Neural cell (in vitro differentiated cells): ENCODE measurements around the gene MYO9A. TPM values are rescaled to one million over a fixed set of nuclear protein-coding genes. Genes with fewer than 3 reads are reported as not detected.

ENCODE experiments used
- H2AFZ ChIP-seq: fragments of 200-600, 300-800 bp; sonication (generic), shearing (Covaris generic); 2 replicates; pipeline ENCODE4 v1.6.0; 2014; ENCODE audit warnings: low read depth, mild to moderate bottlenecking, antibody characterized with exemption, low read length, moderate library complexity
- H3F3A ChIP-seq: fragments of 200-600 bp; shearing (Covaris generic); 2 replicates; pipeline ENCODE4 v1.6.1; 2016; ENCODE audit warnings: mild to moderate bottlenecking, moderate library complexity, mixed read lengths, antibody characterized with exemption, low read length; ENCODE audit not compliant: insufficient read depth, poor library complexity, severe bottlenecking
- H3K27ac ChIP-seq: fragments of 200-600, 300-800 bp; sonication (generic), shearing (Covaris generic); 2 replicates; pipeline ENCODE4 v1.5.1; 2014; ENCODE audit warnings: mild to moderate bottlenecking, low read length, moderate library complexity
- H3K27me3 ChIP-seq: fragments of 300-800, 200-600 bp; sonication (generic), shearing (Covaris generic); 2 replicates; pipeline ENCODE4 v1.6.0; 2014; ENCODE audit warnings: mild to moderate bottlenecking, low read depth, low read length, moderate library complexity; ENCODE audit not compliant: insufficient read depth
- H3K36me3 ChIP-seq: fragments of 300-800, 200-600 bp; sonication (generic), shearing (Covaris generic); 2 replicates; pipeline ENCODE4 v1.5.1; 2014; ENCODE audit warnings: mild to moderate bottlenecking, antibody characterized with exemption, low read length, moderate library complexity; ENCODE audit not compliant: insufficient read depth
- H3K4me2 ChIP-seq: fragments of 300-800, 200-600 bp; sonication (generic), shearing (Covaris generic); 2 replicates; pipeline ENCODE4 v1.6.0; 2014; ENCODE audit warnings: mild to moderate bottlenecking, low read length
- H3K4me3 ChIP-seq: fragments of 300-800, 200-600 bp; sonication (generic), shearing (Covaris generic); 2 replicates; pipeline ENCODE4 v1.5.1; 2014; ENCODE audit warnings: mild to moderate bottlenecking, low read length, moderate library complexity
- H3K79me2 ChIP-seq: fragments of 200-600 bp; shearing (Covaris generic); replicated peaks from 2 replicates; pipeline ENCODE4 v1.6.0; 2014; ENCODE audit warnings: mild to moderate bottlenecking, low read length, moderate library complexity; ENCODE audit not compliant: insufficient read depth
- H3K9ac ChIP-seq: fragments of 300-800, 200-600 bp; sonication (generic), shearing (Covaris generic); 2 replicates; pipeline ENCODE4 v1.6.1; 2016; ENCODE audit warnings: mild to moderate bottlenecking, low read length, mixed read lengths
- H3K9me2 ChIP-seq: fragments of 200-600 bp; shearing (Covaris generic); 2 replicates; pipeline ENCODE4 v1.6.1; 2016; ENCODE audit warnings: mild to moderate bottlenecking, low read length, mixed read lengths; ENCODE audit not compliant: insufficient read depth
- H3K9me3 ChIP-seq: fragments of 200-600, 300-800 bp; sonication (generic), shearing (Covaris generic); 2 replicates; pipeline ENCODE4 v1.6.1; 2016; ENCODE audit warnings: mild to moderate bottlenecking, mixed run types, low read length, moderate library complexity, mixed read lengths
- H4K20me1 ChIP-seq: fragments of 200-600 bp; shearing (Covaris generic); 2 replicates; pipeline ENCODE4 v1.6.1; 2016; ENCODE audit warnings: mild to moderate bottlenecking, mixed run types; ENCODE audit not compliant: insufficient read depth
- EP300 ChIP-seq: fragments of 450-650 bp; conservative IDR thresholded peaks from 2 replicates; pipeline ENCODE4 v1.6.1; 2014; ENCODE audit warnings: antibody characterized with exemption, mild to moderate bottlenecking, moderate library complexity; ENCODE audit not compliant: poor library complexity, severe bottlenecking
- EZH2 ChIP-seq: fragments of 200-600, 300-800 bp; shearing (Covaris generic), sonication (generic); IDR thresholded peaks from 2 replicates; pipeline ENCODE4 v1.6.1; 2014; ENCODE audit warnings: antibody characterized with exemption, low read length, borderline replicate concordance, mild to moderate bottlenecking; ENCODE audit not compliant: insufficient read depth, poor library complexity, severe bottlenecking
- MXI1 ChIP-seq: fragments of 450-650 bp; conservative IDR thresholded peaks from 2 replicates; pipeline ENCODE4 v1.6.1; 2014; ENCODE audit warnings: antibody characterized with exemption, mild to moderate bottlenecking; ENCODE audit not compliant: poor library complexity, severe bottlenecking
- POLR2AphosphoS5 ChIP-seq: IDR thresholded peaks from 2 replicates; pipeline ENCODE4 v1.6.1; 2012
- RAD21 ChIP-seq: fragments of 450-650 bp; conservative IDR thresholded peaks from 2 replicates; pipeline ENCODE4 v1.6.1; 2014; ENCODE audit warnings: antibody characterized with exemption, mild to moderate bottlenecking, moderate library complexity
- SMC3 ChIP-seq: fragments of 450-650 bp; conservative IDR thresholded peaks from 2 replicates; pipeline ENCODE4 v1.6.1; 2014; ENCODE audit warnings: antibody characterized with exemption, mild to moderate bottlenecking, moderate library complexity; ENCODE audit not compliant: poor library complexity
- TAF1 ChIP-seq: IDR thresholded peaks from 2 replicates; pipeline ENCODE4 v1.6.1; 2012; ENCODE audit warnings: low read depth
- polyA plus RNA-seq: library from polyadenylated mRNA; depleted of rRNA; stranded (reverse); fragments of >200 nt; gene quantifications from 2 replicates; pipeline ENCODE4 v1.2.3, GENCODE V29; 2014
- TF ChIP-seq, protein P1 (sequence below): IDR thresholded peaks from 2 replicates; pipeline ENCODE4 v1.6.1; 2012; ENCODE audit warnings: borderline replicate concordance
- TF ChIP-seq, protein P2 (sequence below): fragments of 450-650 bp; IDR thresholded peaks from 2 replicates; pipeline ENCODE4 v1.5.1; 2014; ENCODE audit warnings: antibody characterized with exemption, mild to moderate bottlenecking, moderate library complexity; ENCODE audit not compliant: poor library complexity, severe bottlenecking

The MYO9A gene
- polyA plus RNA-seq, 1 donor from 2014 or later, result 22.7 TPM

DNA sequence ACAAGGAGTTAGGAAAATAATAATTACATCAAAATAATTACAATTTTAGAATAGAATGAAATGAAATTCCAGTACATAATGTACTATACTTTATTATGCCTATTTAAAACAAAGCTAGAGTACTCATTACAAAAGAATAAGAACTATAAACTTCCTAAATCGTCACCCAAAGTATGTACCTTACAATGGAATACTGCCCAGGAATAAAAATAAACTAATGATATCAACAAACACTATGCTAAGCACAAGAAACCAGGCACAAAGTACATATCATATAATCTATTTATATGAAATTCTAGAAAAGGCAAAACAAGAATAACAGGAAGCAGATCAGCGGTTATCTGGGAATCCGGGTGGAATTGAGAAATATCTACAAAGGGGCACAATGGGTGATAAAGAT, 84.7 kb downstream of the MYO9A start:
- Histone ChIP-seq H3K27me3 (no peaks in the 10 kb centered on the region), H3K4me3 (no peak overlapping the region), H3K9me3 (no peaks in the 10 kb centered on the region), H2AFZ (no peak overlapping the region), H4K20me1 (no peaks in the 10 kb centered on the region), H3K9ac (no peak overlapping the region), H3K27ac (no peak overlapping the region), H3K4me2 (no peak overlapping the region), H3K9me2 (no peaks in the 10 kb centered on the region), H3F3A (no peaks in the 10 kb centered on the region), H3K36me3 (no peaks in the 10 kb centered on the region), H3K79me2 (peaks cover 8% of the 10 kb centered on the region)
- TF ChIP-seq TAF1 (no peak), EP300 (no peak), EZH2 (no peak), POLR2AphosphoS5 (no peak), MXI1 (no peak), SMC3 (no peak)
- TF ChIP-seq, protein P1, sequence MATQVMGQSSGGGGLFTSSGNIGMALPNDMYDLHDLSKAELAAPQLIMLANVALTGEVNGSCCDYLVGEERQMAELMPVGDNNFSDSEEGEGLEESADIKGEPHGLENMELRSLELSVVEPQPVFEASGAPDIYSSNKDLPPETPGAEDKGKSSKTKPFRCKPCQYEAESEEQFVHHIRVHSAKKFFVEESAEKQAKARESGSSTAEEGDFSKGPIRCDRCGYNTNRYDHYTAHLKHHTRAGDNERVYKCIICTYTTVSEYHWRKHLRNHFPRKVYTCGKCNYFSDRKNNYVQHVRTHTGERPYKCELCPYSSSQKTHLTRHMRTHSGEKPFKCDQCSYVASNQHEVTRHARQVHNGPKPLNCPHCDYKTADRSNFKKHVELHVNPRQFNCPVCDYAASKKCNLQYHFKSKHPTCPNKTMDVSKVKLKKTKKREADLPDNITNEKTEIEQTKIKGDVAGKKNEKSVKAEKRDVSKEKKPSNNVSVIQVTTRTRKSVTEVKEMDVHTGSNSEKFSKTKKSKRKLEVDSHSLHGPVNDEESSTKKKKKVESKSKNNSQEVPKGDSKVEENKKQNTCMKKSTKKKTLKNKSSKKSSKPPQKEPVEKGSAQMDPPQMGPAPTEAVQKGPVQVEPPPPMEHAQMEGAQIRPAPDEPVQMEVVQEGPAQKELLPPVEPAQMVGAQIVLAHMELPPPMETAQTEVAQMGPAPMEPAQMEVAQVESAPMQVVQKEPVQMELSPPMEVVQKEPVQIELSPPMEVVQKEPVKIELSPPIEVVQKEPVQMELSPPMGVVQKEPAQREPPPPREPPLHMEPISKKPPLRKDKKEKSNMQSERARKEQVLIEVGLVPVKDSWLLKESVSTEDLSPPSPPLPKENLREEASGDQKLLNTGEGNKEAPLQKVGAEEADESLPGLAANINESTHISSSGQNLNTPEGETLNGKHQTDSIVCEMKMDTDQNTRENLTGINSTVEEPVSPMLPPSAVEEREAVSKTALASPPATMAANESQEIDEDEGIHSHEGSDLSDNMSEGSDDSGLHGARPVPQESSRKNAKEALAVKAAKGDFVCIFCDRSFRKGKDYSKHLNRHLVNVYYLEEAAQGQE, result no peak

DNA sequence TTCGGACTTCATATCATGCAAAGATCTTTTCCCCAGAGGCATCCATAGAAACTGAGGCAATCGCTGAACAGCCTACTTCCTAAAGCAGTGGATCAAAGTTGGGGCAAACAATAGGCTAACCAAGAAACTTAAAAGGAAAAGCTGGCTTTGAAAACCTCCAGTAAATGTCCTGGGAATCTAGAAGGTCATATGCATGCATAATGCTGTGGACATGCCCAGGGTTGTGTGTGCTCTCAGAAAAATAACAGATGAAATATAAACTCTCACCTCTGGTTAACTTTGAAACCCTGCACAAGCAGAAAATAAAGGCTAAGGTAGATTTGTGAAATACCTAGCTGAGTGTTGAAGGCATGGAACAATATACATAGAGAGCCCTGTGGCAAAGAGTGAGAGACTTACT, 96.3 kb downstream of the MYO9A start:
- Histone ChIP-seq H3K9me3 (no peaks in the 10 kb centered on the region), H3K27ac (no peak overlapping the region), H3K27me3 (no peaks in the 10 kb centered on the region), H3F3A (no peaks in the 10 kb centered on the region), H4K20me1 (no peaks in the 10 kb centered on the region), H3K9ac (no peak overlapping the region), H3K79me2 (no peaks in the 10 kb centered on the region), H3K4me2 (no peak overlapping the region), H3K4me3 (no peak overlapping the region), H2AFZ (no peak overlapping the region), H3K36me3 (no peaks in the 10 kb centered on the region), H3K9me2 (no peaks in the 10 kb centered on the region)
- TF ChIP-seq, protein P2, sequence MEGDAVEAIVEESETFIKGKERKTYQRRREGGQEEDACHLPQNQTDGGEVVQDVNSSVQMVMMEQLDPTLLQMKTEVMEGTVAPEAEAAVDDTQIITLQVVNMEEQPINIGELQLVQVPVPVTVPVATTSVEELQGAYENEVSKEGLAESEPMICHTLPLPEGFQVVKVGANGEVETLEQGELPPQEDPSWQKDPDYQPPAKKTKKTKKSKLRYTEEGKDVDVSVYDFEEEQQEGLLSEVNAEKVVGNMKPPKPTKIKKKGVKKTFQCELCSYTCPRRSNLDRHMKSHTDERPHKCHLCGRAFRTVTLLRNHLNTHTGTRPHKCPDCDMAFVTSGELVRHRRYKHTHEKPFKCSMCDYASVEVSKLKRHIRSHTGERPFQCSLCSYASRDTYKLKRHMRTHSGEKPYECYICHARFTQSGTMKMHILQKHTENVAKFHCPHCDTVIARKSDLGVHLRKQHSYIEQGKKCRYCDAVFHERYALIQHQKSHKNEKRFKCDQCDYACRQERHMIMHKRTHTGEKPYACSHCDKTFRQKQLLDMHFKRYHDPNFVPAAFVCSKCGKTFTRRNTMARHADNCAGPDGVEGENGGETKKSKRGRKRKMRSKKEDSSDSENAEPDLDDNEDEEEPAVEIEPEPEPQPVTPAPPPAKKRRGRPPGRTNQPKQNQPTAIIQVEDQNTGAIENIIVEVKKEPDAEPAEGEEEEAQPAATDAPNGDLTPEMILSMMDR, result no peak
- no peak for TF ChIP-seq RAD21
- TF ChIP-seq, protein P1, result no peak
